Neural progenitor cell (in vitro differentiated cells): Measurements from ENCODE around the gene CCDC196. TPM values are rescaled to one million over a fixed set of nuclear protein-coding genes. Genes with fewer than 3 reads are reported as not detected.

Experiments
- DNase-seq: peaks from one replicate; pipeline ENCODE4 v3.0.0-alpha.2; 2016; ENCODE audit warnings: low spot score
- H2AFZ ChIP-seq: fragments of 200-600 bp; sonication (generic); replicated peaks from 2 replicates; pipeline ENCODE4 v1.6.1; 2016; ENCODE audit warnings: antibody characterized with exemption
- H3F3A ChIP-seq: fragments of 200-600 bp; sonication (generic); 2 replicates; pipeline ENCODE4 v1.6.1; 2016; ENCODE audit warnings: antibody characterized with exemption, low read depth
- H3K27ac ChIP-seq: fragments of 200-600 bp; sonication (generic); 2 replicates; pipeline ENCODE4 v1.5.1; 2016; ENCODE audit warnings: mild to moderate bottlenecking
- H3K27me3 ChIP-seq: fragments of 200-600 bp; sonication (generic); 2 replicates; pipeline ENCODE4 v1.6.1; 2016; ENCODE audit warnings: mild to moderate bottlenecking, moderate library complexity
- H3K36me3 ChIP-seq: fragments of 200-600 bp; sonication (generic); 2 replicates; pipeline ENCODE4 v1.5.1; 2016
- H3K4me1 ChIP-seq: fragments of 200-600 bp; sonication (generic); 2 replicates; pipeline ENCODE4 v1.6.1; 2016; ENCODE audit warnings: mixed run types
- H3K4me2 ChIP-seq: fragments of 200-600 bp; sonication (generic); 2 replicates; pipeline ENCODE4 v1.6.1; 2016
- H3K4me3 ChIP-seq: fragments of 200-600 bp; sonication (generic); 2 replicates; pipeline ENCODE4 v1.5.1; 2016
- H3K79me2 ChIP-seq: fragments of 200-600 bp; sonication (generic); 2 replicates; pipeline ENCODE4 v1.6.1; 2016; ENCODE audit warnings: low read depth
- H3K9ac ChIP-seq: fragments of 200-600 bp; sonication (generic); 2 replicates; pipeline ENCODE4 v1.6.1; 2016
- H3K9me3 ChIP-seq: fragments of 200-600 bp; sonication (generic); 2 replicates; pipeline ENCODE4 v1.5.1; 2016; ENCODE audit warnings: low read depth
- H4K20me1 ChIP-seq: fragments of 200-600 bp; sonication (generic); 2 replicates; pipeline ENCODE4 v1.6.1; 2016; ENCODE audit warnings: low read depth
- H3K27ac Mint-ChIP-seq: 3 replicates; pipeline ENCODE4 v1.8.0; 2021; ENCODE audit warnings: mixed read lengths
- H3K27me3 Mint-ChIP-seq: 2 replicates; pipeline ENCODE4 v1.8.0; 2022; ENCODE audit warnings: low read depth, mild to moderate bottlenecking, inconsistent platforms, moderate library complexity, mixed read lengths; ENCODE audit not compliant: insufficient read depth
- H3K36me3 Mint-ChIP-seq: 3 replicates; pipeline ENCODE4 v1.8.0; 2021; ENCODE audit warnings: mixed read lengths
- H3K4me1 Mint-ChIP-seq: 3 replicates; pipeline ENCODE4 v1.8.0; 2021; ENCODE audit warnings: mixed read lengths
- H3K4me3 Mint-ChIP-seq: 3 replicates; pipeline ENCODE4 v1.8.0; 2021; ENCODE audit warnings: mild to moderate bottlenecking, moderate library complexity, mixed read lengths
- H3K9me3 Mint-ChIP-seq: 3 replicates; pipeline ENCODE4 v1.8.0; 2020; ENCODE audit warnings: mixed read lengths
- EZH2 ChIP-seq: fragments of 200-600 bp; sonication (generic); IDR thresholded peaks from 2 replicates; pipeline ENCODE4 v1.6.1; 2017; ENCODE audit warnings: antibody characterized with exemption, mild to moderate bottlenecking, moderate library complexity
- EZH2phosphoT487 ChIP-seq: fragments of 200-600 bp; sonication (generic); IDR thresholded peaks from 2 replicates; pipeline ENCODE4 v1.6.1; 2017; ENCODE audit warnings: antibody characterized with exemption
- total RNA-seq: library from RNA; depleted of rRNA; stranded (reverse); fragments of >200 nt; gene quantifications from 2 replicates; pipeline ENCODE4 v1.2.3, GENCODE V29; 2015; ENCODE audit warnings: low replicate concordance
- TF ChIP-seq, protein P1 (sequence below): fragments of 200-600 bp; sonication (generic); IDR thresholded peaks from 2 replicates; pipeline ENCODE4 v1.5.1; 2017; ENCODE audit warnings: antibody characterized with exemption, mild to moderate bottlenecking

The CCDC196 gene
- total RNA-seq, 1 donor from 2014 or later = not detected

DNA sequence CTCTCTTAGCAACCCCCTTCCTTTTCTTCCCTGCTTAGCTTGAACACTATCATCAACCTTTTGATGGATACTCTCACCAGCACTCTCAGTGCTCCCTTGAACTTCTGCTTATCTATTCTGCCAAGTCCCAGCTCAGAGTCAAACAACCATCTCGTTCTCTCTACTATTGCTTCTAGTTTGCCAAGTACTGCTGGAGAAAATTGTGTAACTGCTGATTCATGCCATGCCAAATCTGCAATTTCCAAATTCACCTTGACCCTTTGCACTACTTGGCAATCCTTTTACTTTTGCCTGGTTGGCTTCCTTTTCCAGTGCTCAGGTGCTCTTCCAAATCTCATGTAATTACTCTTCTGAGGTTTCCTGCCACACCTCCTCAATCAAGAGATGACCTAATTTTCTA lies 2.8 kb upstream of the CCDC196 start:
- Mint-ChIP-seq H3K4me1 (no peaks in the 10 kb centered on the region), H3K27ac (no peak overlapping the region), H3K27me3 (no peaks in the 10 kb centered on the region), H3K9me3 (no peaks in the 10 kb centered on the region), H3K4me3 (no peak overlapping the region), H3K36me3 (no peaks in the 10 kb centered on the region)
- Histone ChIP-seq H3K79me2 (no peaks in the 10 kb centered on the region), H4K20me1 (no peaks in the 10 kb centered on the region), H3K27me3 (no peaks in the 10 kb centered on the region), H3K4me2 (no peak overlapping the region), H3K9me3 (no peaks in the 10 kb centered on the region), H3F3A (no peaks in the 10 kb centered on the region), H3K27ac (no peak overlapping the region), H3K4me1 (no peaks in the 10 kb centered on the region), H3K4me3 (no peak overlapping the region), H3K36me3 (no peaks in the 10 kb centered on the region), H2AFZ (no peak overlapping the region), H3K9ac (no peak overlapping the region)
- DNase-seq = no peak
- no peak for TF ChIP-seq EZH2phosphoT487
- TF ChIP-seq EZH2 = no peak

DNA sequence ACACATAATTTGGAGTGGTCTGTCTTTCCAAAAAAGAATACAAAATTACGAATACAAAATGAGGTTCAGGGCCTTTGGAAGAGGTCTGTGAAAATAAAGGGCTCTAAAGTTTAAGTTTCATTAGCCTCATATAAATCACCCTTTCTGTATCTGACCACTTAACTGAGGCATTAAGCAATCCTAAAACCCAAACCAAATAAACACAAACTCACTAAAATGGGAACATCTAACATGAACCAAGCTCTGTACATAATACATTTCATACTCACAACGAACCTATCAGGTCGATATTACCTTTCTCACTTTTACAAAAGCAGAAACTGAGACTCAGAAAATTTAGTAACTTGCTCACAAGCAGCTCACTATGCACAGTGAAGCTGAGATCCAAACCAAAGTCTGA lies 1.1 kb upstream of the CCDC196 start:
- no peak overlapping the region for H3K27ac Mint-ChIP-seq
- Histone ChIP-seq H3K9me3 (no peaks in the 10 kb centered on the region), H3K27ac (no peak overlapping the region), H3K4me2 (no peak overlapping the region), H3K36me3 (no peaks in the 10 kb centered on the region), H3K4me1 (no peaks in the 10 kb centered on the region), H3K27me3 (no peaks in the 10 kb centered on the region), H3K9ac (no peak overlapping the region), H3K4me3 (no peak overlapping the region), H3K79me2 (no peaks in the 10 kb centered on the region), H4K20me1 (no peaks in the 10 kb centered on the region), H2AFZ (no peak overlapping the region), H3F3A (no peaks in the 10 kb centered on the region)
- TF ChIP-seq, protein P1, sequence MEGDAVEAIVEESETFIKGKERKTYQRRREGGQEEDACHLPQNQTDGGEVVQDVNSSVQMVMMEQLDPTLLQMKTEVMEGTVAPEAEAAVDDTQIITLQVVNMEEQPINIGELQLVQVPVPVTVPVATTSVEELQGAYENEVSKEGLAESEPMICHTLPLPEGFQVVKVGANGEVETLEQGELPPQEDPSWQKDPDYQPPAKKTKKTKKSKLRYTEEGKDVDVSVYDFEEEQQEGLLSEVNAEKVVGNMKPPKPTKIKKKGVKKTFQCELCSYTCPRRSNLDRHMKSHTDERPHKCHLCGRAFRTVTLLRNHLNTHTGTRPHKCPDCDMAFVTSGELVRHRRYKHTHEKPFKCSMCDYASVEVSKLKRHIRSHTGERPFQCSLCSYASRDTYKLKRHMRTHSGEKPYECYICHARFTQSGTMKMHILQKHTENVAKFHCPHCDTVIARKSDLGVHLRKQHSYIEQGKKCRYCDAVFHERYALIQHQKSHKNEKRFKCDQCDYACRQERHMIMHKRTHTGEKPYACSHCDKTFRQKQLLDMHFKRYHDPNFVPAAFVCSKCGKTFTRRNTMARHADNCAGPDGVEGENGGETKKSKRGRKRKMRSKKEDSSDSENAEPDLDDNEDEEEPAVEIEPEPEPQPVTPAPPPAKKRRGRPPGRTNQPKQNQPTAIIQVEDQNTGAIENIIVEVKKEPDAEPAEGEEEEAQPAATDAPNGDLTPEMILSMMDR = no peak
- no peak for TF ChIP-seq EZH2
- no peak for TF ChIP-seq EZH2phosphoT487
- no peaks in the 10 kb centered on the region for H3K27me3 Mint-ChIP-seq
- H3K4me3 Mint-ChIP-seq = no peak overlapping the region
- no peaks in the 10 kb centered on the region for H3K9me3 Mint-ChIP-seq
- no peaks in the 10 kb centered on the region for H3K36me3 Mint-ChIP-seq
- H3K4me1 Mint-ChIP-seq = no peaks in the 10 kb centered on the region
- DNase-seq = no peak

DNA sequence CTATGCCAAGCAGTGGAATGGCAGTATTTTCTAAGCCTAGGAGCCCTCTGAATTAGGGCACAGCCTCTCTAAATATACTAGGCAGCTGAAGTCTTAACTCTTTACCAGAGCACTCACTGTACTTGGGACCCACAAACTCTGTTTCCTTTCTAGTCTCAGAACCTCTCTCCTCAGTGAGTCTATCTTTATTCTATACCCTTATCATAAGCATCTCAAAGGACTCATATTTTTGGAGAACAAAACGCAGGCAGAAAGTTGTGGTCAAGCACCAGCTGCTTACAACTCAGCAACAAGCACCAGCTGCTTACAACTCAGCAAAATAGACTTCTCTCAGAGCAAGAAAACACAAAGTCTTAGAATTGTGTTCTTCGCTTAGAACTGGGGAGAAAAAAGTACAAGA lies 993 bp downstream of the CCDC196 start:
- Mint-ChIP-seq H3K4me3 (no peak overlapping the region), H3K9me3 (no peaks in the 10 kb centered on the region), H3K36me3 (no peaks in the 10 kb centered on the region), H3K4me1 (no peaks in the 10 kb centered on the region), H3K27ac (no peak overlapping the region), H3K27me3 (no peaks in the 10 kb centered on the region)
- no peak overlapping the region for H3K9ac ChIP-seq
- no peaks in the 10 kb centered on the region for H3K4me1 ChIP-seq
- no peaks in the 10 kb centered on the region for H3F3A ChIP-seq
- H3K4me2 ChIP-seq = no peak overlapping the region
- H2AFZ ChIP-seq = no peak overlapping the region
- no peak for DNase-seq
- no peaks in the 10 kb centered on the region for H3K79me2 ChIP-seq
- H3K9me3 ChIP-seq = no peaks in the 10 kb centered on the region
- no peaks in the 10 kb centered on the region for H4K20me1 ChIP-seq
- no peak for TF ChIP-seq EZH2phosphoT487
- TF ChIP-seq, protein P1 = no peak
- no peak for TF ChIP-seq EZH2
- H3K27ac ChIP-seq = no peak overlapping the region
- H3K36me3 ChIP-seq = no peaks in the 10 kb centered on the region
- no peak overlapping the region for H3K4me3 ChIP-seq
- H3K27me3 ChIP-seq = no peaks in the 10 kb centered on the region

DNA sequence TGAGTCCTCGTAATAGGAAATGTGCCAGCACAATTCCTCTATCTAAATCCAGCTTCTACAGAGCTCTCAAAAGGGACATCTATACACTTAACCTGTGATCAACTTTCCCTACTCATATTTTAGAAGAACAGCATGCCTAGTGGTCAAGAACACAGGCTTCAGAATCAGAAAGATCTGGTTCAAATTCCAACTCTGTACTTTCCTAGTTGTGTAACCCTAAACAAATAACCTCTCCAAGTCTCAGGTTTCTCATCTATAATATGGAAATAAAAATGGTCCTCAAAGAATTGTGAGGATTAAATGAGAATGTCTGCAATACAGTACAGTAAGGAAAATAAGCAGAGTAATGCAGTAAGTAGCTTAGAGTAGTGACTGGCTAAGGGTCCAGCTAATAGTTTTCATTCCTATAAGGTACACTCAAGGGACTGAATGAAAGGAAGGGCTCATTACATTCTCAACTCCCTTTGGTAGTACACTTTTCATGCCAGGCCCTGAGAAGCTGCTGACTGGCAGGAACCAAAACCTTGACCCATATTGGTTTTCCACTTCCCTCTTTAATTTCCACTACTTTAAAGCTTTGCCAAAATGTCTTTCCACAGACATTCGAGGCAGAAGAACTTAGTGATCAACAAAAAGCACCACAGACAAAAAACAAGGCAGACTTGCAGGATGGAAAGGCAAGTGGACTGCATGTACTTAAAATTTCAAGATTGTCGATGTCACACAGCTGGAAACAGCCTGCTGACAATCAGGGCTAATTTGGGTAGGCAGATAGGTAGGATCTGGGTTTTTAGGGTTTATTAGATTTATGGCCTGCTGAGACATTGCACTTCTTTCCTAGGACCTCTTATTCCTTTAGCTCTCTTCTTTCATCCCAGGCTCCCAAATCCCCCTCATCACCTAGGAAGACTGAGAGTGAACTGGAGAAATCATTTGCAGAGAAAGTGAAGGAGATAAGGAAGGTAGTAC lies 4.3 kb downstream of the CCDC196 start:
- Histone ChIP-seq H3K36me3 (no peaks in the 10 kb centered on the region), H3K27me3 (no peaks in the 10 kb centered on the region), H3K4me3 (no peak overlapping the region), H3K4me2 (no peak overlapping the region), H3K79me2 (no peaks in the 10 kb centered on the region), H2AFZ (no peak overlapping the region), H3K9me3 (no peaks in the 10 kb centered on the region), H3F3A (no peaks in the 10 kb centered on the region), H3K4me1 (no peaks in the 10 kb centered on the region), H3K27ac (no peak overlapping the region), H4K20me1 (no peaks in the 10 kb centered on the region), H3K9ac (no peak overlapping the region)
- no peak overlapping the region for H3K27ac Mint-ChIP-seq
- peaks cover under 1% of the 10 kb centered on the region for H3K4me1 Mint-ChIP-seq
- H3K9me3 Mint-ChIP-seq = no peaks in the 10 kb centered on the region
- H3K36me3 Mint-ChIP-seq = no peaks in the 10 kb centered on the region
- no peak for DNase-seq
- TF ChIP-seq EZH2 = no peak
- TF ChIP-seq, protein P1 = no peak
- TF ChIP-seq EZH2phosphoT487 = no peak
- H3K27me3 Mint-ChIP-seq = no peaks in the 10 kb centered on the region
- no peak overlapping the region for H3K4me3 Mint-ChIP-seq
